GM18858 (cell line): Measurements from ENCODE around the gene DSE.

Experiments
- ATAC-seq: cut with Tn5 transposase; IDR thresholded peaks from one replicate; pipeline ENCODE4 v1.9.1; 2021; ENCODE audit not compliant: unreplicated experiment

Gene DSE

GRCh38 chr6:116471531-116471930 lies 100.8 kb downstream of the DSE start:
- ATAC-seq: no peak

GRCh38 chr6:116472706-116473105 lies 102.0 kb downstream of the DSE start:
- no peak for ATAC-seq

- no peak for ATAC-seq
These were observed 104.4 kb downstream of the DSE start for GRCh38 chr6:116475141-116475540.

GRCh38 chr6:116476002-116476678 lies 105.4 kb downstream of the DSE start:
- peak; percentile 100 for ATAC-seq

- ATAC-seq: no peak
These were observed 112.0 kb downstream of the DSE start for GRCh38 chr6:116482780-116483179.

GRCh38 chr6:116483616-116484015 lies 112.9 kb downstream of the DSE start:
- no peak for ATAC-seq

GRCh38 chr6:116485559-116486184 lies 114.9 kb downstream of the DSE start:
- ATAC-seq: no peak

GRCh38 chr6:116491610-116492330 lies 121.0 kb downstream of the DSE start:
- no peak for ATAC-seq

- ATAC-seq: no peak
These were observed 121.8 kb downstream of the DSE start for GRCh38 chr6:116492331-116493067.
